NOMO-1 (cell line): ENCODE results near the gene RXRA.

Experiments used
- DNase-seq, 2 experiments: peaks; one replicate each; lab custom pipeline; 2025; ENCODE audit not compliant: unreplicated experiment in 2 of 2; lab: John Stamatoyannopoulos, UW

Gene RXRA

GRCh38 chr9:134335486-134336220 lies 9.4 kb downstream of the RXRA start:
- DNase-seq: no peak

- DNase-seq: no peak
Observed at GRCh38 chr9:134336228-134336627, 10.0 kb downstream of the RXRA start.

GRCh38 chr9:134336924-134337323 lies 10.7 kb downstream of the RXRA start:
- DNase-seq: no peak

- no peak for DNase-seq
Observed at GRCh38 chr9:134337469-134337868, 11.2 kb downstream of the RXRA start.

GRCh38 chr9:134338394-134339182 lies 12.3 kb downstream of the RXRA start:
- no peak for DNase-seq

- no peak for DNase-seq
Observed at GRCh38 chr9:134339183-134339806, 13.0 kb downstream of the RXRA start.

- peak; percentile 65 to 80 for DNase-seq
Observed at GRCh38 chr9:134340475-134341160, 14.4 kb downstream of the RXRA start.

GRCh38 chr9:134341306-134341705 lies 15.1 kb downstream of the RXRA start:
- peak; percentile 66 to 78 for DNase-seq

GRCh38 chr9:134341929-134342745 lies 15.9 kb downstream of the RXRA start:
- no peak for DNase-seq

- DNase-seq: no peak
Observed at GRCh38 chr9:134342746-134343115, 16.5 kb downstream of the RXRA start.

GRCh38 chr9:134343637-134344036 lies 17.4 kb downstream of the RXRA start:
- no peak for DNase-seq

- peak in 1 of 2 experiments; percentile 20 for DNase-seq
Observed at GRCh38 chr9:134344068-134344799, 18.0 kb downstream of the RXRA start.

GRCh38 chr9:134344800-134345310 lies 18.6 kb downstream of the RXRA start:
- no peak for DNase-seq

- DNase-seq: no peak
Observed at GRCh38 chr9:134345737-134346136, 19.5 kb downstream of the RXRA start.

GRCh38 chr9:134346151-134346550 lies 19.9 kb downstream of the RXRA start:
- no peak for DNase-seq

GRCh38 chr9:134346840-134347583 lies 20.8 kb downstream of the RXRA start:
- no peak for DNase-seq

GRCh38 chr9:134347996-134348395 lies 21.7 kb downstream of the RXRA start:
- DNase-seq: no peak

- DNase-seq: no peak
Observed at GRCh38 chr9:134348404-134349155, 22.3 kb downstream of the RXRA start.
